Measurements from ENCODE around the gene LRMDA. TPM values are rescaled to one million over a fixed set of nuclear protein-coding genes. Genes with fewer than 3 reads are reported as not detected.

Gene LRMDA
- total RNA-seq, 1 donor from 2014 or later, result 2.1 TPM

GRCh38 chr10:76023007-76023406 lies 591.6 kb downstream of the LRMDA start:
- H3K4me1 Mint-ChIP-seq (ENCODE audit: low read depth, unreplicated experiment), result no peaks in the 10 kb centered on the region
- no peak for DNase-seq
- TF ChIP-seq CTCF (IDR thresholded peaks at IDR 0.05; ENCODE audit: partially characterized antibody, unreplicated experiment), result no peak
- no peaks in the 10 kb centered on the region for H3K36me3 Mint-ChIP-seq (ENCODE audit: unreplicated experiment)
- H3K27me3 Mint-ChIP-seq (ENCODE audit: unreplicated experiment), result no peaks in the 10 kb centered on the region
- H3K9me3 Mint-ChIP-seq (ENCODE audit: unreplicated experiment), result no peaks in the 10 kb centered on the region
- H3K4me3 Mint-ChIP-seq (ENCODE audit: unreplicated experiment), result no peak overlapping the region
- no peak overlapping the region for H3K27ac Mint-ChIP-seq (ENCODE audit: unreplicated experiment)

- no peaks in the 10 kb centered on the region for H3K9me3 Mint-ChIP-seq (ENCODE audit: unreplicated experiment)
- no peak overlapping the region for H3K27ac Mint-ChIP-seq (ENCODE audit: unreplicated experiment)
- TF ChIP-seq CTCF (IDR thresholded peaks at IDR 0.05; ENCODE audit: partially characterized antibody, unreplicated experiment), result no peak
- no peaks in the 10 kb centered on the region for H3K4me1 Mint-ChIP-seq (ENCODE audit: low read depth, unreplicated experiment)
- H3K4me3 Mint-ChIP-seq (ENCODE audit: unreplicated experiment), result no peak overlapping the region
- H3K27me3 Mint-ChIP-seq (ENCODE audit: unreplicated experiment), result no peaks in the 10 kb centered on the region
- DNase-seq, result no peak
- H3K36me3 Mint-ChIP-seq (ENCODE audit: unreplicated experiment), result no peaks in the 10 kb centered on the region
Observed at GRCh38 chr10:76024460-76025123, 593.2 kb downstream of the LRMDA start.

GRCh38 chr10:76025124-76025477 lies 593.7 kb downstream of the LRMDA start:
- no peak overlapping the region for H3K27ac Mint-ChIP-seq (ENCODE audit: unreplicated experiment)

GRCh38 chr10:76026176-76026771 lies 594.9 kb downstream of the LRMDA start:
- TF ChIP-seq CTCF (IDR thresholded peaks at IDR 0.05; ENCODE audit: partially characterized antibody, unreplicated experiment), result no peak
- Mint-ChIP-seq H3K9me3 (ENCODE audit: unreplicated experiment) (no peaks in the 10 kb centered on the region), H3K27me3 (ENCODE audit: unreplicated experiment) (no peaks in the 10 kb centered on the region), H3K4me3 (ENCODE audit: unreplicated experiment) (no peak overlapping the region), H3K4me1 (ENCODE audit: low read depth, unreplicated experiment) (no peaks in the 10 kb centered on the region), H3K27ac (ENCODE audit: unreplicated experiment) (no peak overlapping the region), H3K36me3 (ENCODE audit: unreplicated experiment) (no peaks in the 10 kb centered on the region)
- DNase-seq, result no peak

More at GRCh38 chr10:76025124-76025477, 593.7 kb downstream of the LRMDA start:
- no peak for DNase-seq
- Mint-ChIP-seq H3K9me3 (ENCODE audit: unreplicated experiment) (no peaks in the 10 kb centered on the region), H3K4me3 (ENCODE audit: unreplicated experiment) (no peak overlapping the region), H3K36me3 (ENCODE audit: unreplicated experiment) (no peaks in the 10 kb centered on the region), H3K27me3 (ENCODE audit: unreplicated experiment) (no peaks in the 10 kb centered on the region), H3K4me1 (ENCODE audit: low read depth, unreplicated experiment) (no peaks in the 10 kb centered on the region)
- no peak for TF ChIP-seq CTCF (IDR thresholded peaks at IDR 0.05; ENCODE audit: partially characterized antibody, unreplicated experiment)

- no peak overlapping the region for H3K4me3 Mint-ChIP-seq (ENCODE audit: unreplicated experiment)
- no peaks in the 10 kb centered on the region for H3K27me3 Mint-ChIP-seq (ENCODE audit: unreplicated experiment)
- no peaks in the 10 kb centered on the region for H3K4me1 Mint-ChIP-seq (ENCODE audit: low read depth, unreplicated experiment)
- DNase-seq, result no peak
- H3K9me3 Mint-ChIP-seq (ENCODE audit: unreplicated experiment), result no peaks in the 10 kb centered on the region
- H3K27ac Mint-ChIP-seq (ENCODE audit: unreplicated experiment), result no peak overlapping the region
- no peaks in the 10 kb centered on the region for H3K36me3 Mint-ChIP-seq (ENCODE audit: unreplicated experiment)
- no peak for TF ChIP-seq CTCF (IDR thresholded peaks at IDR 0.05; ENCODE audit: partially characterized antibody, unreplicated experiment)
Observed at GRCh38 chr10:76026905-76027304, 595.5 kb downstream of the LRMDA start.
